HCT116 (cell line): Measurements from ENCODE around the gene INSRR. TPM values are rescaled to one million over a fixed set of nuclear protein-coding genes. Genes with fewer than 3 reads are reported as not detected.

ENCODE experiments used
- ATAC-seq: fragments of 200-7000 bp; cut with Tn5 transposase; 2 replicates; pipeline ENCODE4 v1.9.1; 2020; ENCODE audit warnings: mild to moderate bottlenecking, moderate library complexity
- BruUV-seq: library from RNA; stranded (reverse); fragments of 400-500 nt; replicated peaks from 2 replicates; lab custom pipeline; 2021; lab: Mats Ljungman, UMichigan
- CTCF ChIA-PET: fragments of 300-600 bp; sonication (Branson Sonifier 250); formaldehyde crosslinking; loops from one replicate; lab custom pipeline; 2021; ENCODE audit warnings: antibody characterized with exemption; lab: Charles Lee
- POLR2A ChIA-PET: fragments of 300-600, 350-600 bp; sonication (Branson Sonifier 250); formaldehyde crosslinking; loops from one replicate; lab custom pipeline; 2021; ENCODE audit warnings: antibody characterized with exemption; lab: Charles Lee
- RAD21 ChIA-PET, 2 experiments: fragments of 300-600 bp; sonication (Branson Sonifier 250); formaldehyde crosslinking; loops; one replicate each; lab custom pipeline; 2023; ENCODE audit warnings: low total read pairs in 2 of 2; ENCODE audit not compliant: uncharacterized antibody in 2 of 2, unreplicated experiment in 2 of 2, low non-redundant PET in 1 of 2; lab: Charles Lee
- DNase-seq: peaks from one replicate; pipeline ENCODE4 v3.0.0-alpha.2; 2010; ENCODE audit warnings: low read depth, low spot score
- H2AFZ ChIP-seq: fragments of 200-600 bp; shearing (Covaris generic), sonication (generic); 2 replicates; pipeline ENCODE4 v1.6.1; 2017; ENCODE audit warnings: low read depth, mixed run types, mixed read lengths, antibody characterized with exemption, low read length; ENCODE audit not compliant: poor library complexity, severe bottlenecking
- H3K27ac ChIP-seq: 2 replicates; pipeline ENCODE4 v1.5.1; 2012; ENCODE audit warnings: low read depth, low read length
- H3K27me3 ChIP-seq: fragments of 200-600 bp; sonication (generic); 2 replicates; pipeline ENCODE4 v1.6.1; 2016; ENCODE audit warnings: mixed run types, low read length, mixed read lengths; ENCODE audit not compliant: insufficient read depth
- H3K36me3 ChIP-seq, 2 experiments: fragments of 200-500 bp in 1 of 2; fragments of 200-600 bp in 1 of 2; sonication (Bioruptor generic) in 1 of 2; sonication (generic) in 1 of 2; 2 replicates each; pipeline versions ENCODE4 v1.5.1 to v1.6.1; 2014 to 2016; ENCODE audit warnings: low read length in 2 of 2, inconsistent platforms in 1 of 2, mixed read lengths in 1 of 2, mixed run types in 1 of 2; ENCODE audit not compliant: insufficient read depth in 2 of 2, control insufficient read depth in 1 of 2
- H3K4me1 ChIP-seq, 2 experiments: fragments of 200-600 bp in 1 of 2; sonication (generic) in 1 of 2; 2 replicates each; pipeline versions ENCODE4 v1.5.1 to v1.6.1; 2012 to 2017; ENCODE audit warnings: low read length in 2 of 2, inconsistent platforms in 1 of 2, mild to moderate bottlenecking in 1 of 2, mixed read lengths in 1 of 2, mixed run types in 1 of 2, moderate library complexity in 1 of 2; ENCODE audit not compliant: insufficient read depth in 2 of 2, control insufficient read depth in 1 of 2
- H3K4me2 ChIP-seq: fragments of 200-600 bp; sonication (generic); 2 replicates; pipeline ENCODE4 v1.6.1; 2017; ENCODE audit warnings: mixed run types, low read length, mixed read lengths
- H3K4me3 ChIP-seq, 2 experiments: fragments of 200-600 bp in 1 of 2; sonication (generic) in 1 of 2; replicated peaks in 1 of 2; 2 replicates each; pipeline ENCODE4 v1.5.1; 2011 to 2016; ENCODE audit warnings: low read length in 2 of 2, control low read depth in 1 of 2, low read depth in 1 of 2, mild to moderate bottlenecking in 1 of 2, mixed read lengths in 1 of 2, mixed run types in 1 of 2
- H3K79me2 ChIP-seq: fragments of 200-600 bp; sonication (generic); 2 replicates; pipeline ENCODE4 v1.6.1; 2017; ENCODE audit warnings: mild to moderate bottlenecking, mixed run types, low read length, moderate library complexity, mixed read lengths; ENCODE audit not compliant: insufficient read depth
- H3K9ac ChIP-seq: fragments of 200-600 bp; sonication (generic); 2 replicates; pipeline ENCODE4 v1.6.1; 2016; ENCODE audit warnings: low read length, mixed read lengths
- H3K9me2 ChIP-seq: fragments of 200-600 bp; sonication (generic), shearing (Covaris generic); 2 replicates; pipeline ENCODE4 v1.6.1; 2017; ENCODE audit warnings: mixed run types, mild to moderate bottlenecking, moderate library complexity; ENCODE audit not compliant: insufficient read depth
- H3K9me3 ChIP-seq, 2 experiments: fragments of 200-500 bp in 1 of 2; fragments of 200-600 bp in 1 of 2; sonication (Bioruptor generic) in 1 of 2; sonication (generic) in 1 of 2; 2 replicates each; pipeline ENCODE4 v1.6.1; 2014 to 2017; ENCODE audit warnings: low read length in 2 of 2, mixed read lengths in 2 of 2, inconsistent platforms in 1 of 2, low read depth in 1 of 2, mild to moderate bottlenecking in 1 of 2, mixed run types in 1 of 2, moderate library complexity in 1 of 2; ENCODE audit not compliant: control insufficient read depth in 1 of 2, insufficient read depth in 1 of 2
- H4K20me1 ChIP-seq: fragments of 200-600 bp; sonication (generic), shearing (Covaris generic); 2 replicates; pipeline ENCODE4 v1.6.1; 2017; ENCODE audit warnings: mixed run types, mild to moderate bottlenecking, moderate library complexity; ENCODE audit not compliant: insufficient read depth
- CBX3 ChIP-seq: IDR thresholded peaks from 2 replicates; pipeline ENCODE4 v1.6.1; 2012; ENCODE audit warnings: low read depth
- CEBPB ChIP-seq: IDR thresholded peaks from 2 replicates; pipeline ENCODE4 v1.6.1; 2012; ENCODE audit warnings: low read depth
- ELF1 ChIP-seq: IDR thresholded peaks from 2 replicates; pipeline ENCODE4 v1.6.1; 2012; ENCODE audit warnings: low read depth, borderline replicate concordance
- EZH2 ChIP-seq: fragments of 200-600 bp; sonication (generic); IDR thresholded peaks from 2 replicates; pipeline ENCODE4 v1.6.1; 2017; ENCODE audit warnings: antibody characterized with exemption, mixed run types
- EZH2phosphoT487 ChIP-seq: fragments of 200-600 bp; IDR thresholded peaks from 2 replicates; pipeline ENCODE4 v1.6.1; 2018; ENCODE audit warnings: antibody characterized with exemption, borderline replicate concordance
- FOSL1 ChIP-seq: IDR thresholded peaks from 2 replicates; pipeline ENCODE4 v1.6.1; 2012; ENCODE audit warnings: low read depth
- SIN3A ChIP-seq: IDR thresholded peaks from 2 replicates; pipeline ENCODE4 v1.6.1; 2012; ENCODE audit warnings: low read depth
- intact Hi-C: fragments of 100-400 bp; cut with micrococcal nuclease; formaldehyde crosslinking; loops from 2 replicates; pipeline ENCODE4 v1.10.0; 2022
- total RNA-seq: library from RNA; stranded (reverse); gene quantifications from one replicate; pipeline ENCODE4 v1.2.1, GENCODE V29; 2021; ENCODE audit not compliant: unreplicated experiment
- TF ChIP-seq, protein P1 (sequence below), 3 experiments: fragments of 200-600 bp in 1 of 3; sonication (generic) in 1 of 3; IDR thresholded peaks in 2 of 3; conservative IDR thresholded peaks in 1 of 3; 2 replicates each; pipeline ENCODE4 v1.5.1; 2012 to 2017; ENCODE audit warnings: low read depth in 2 of 3, low read length in 2 of 3, antibody characterized with exemption in 1 of 3, borderline replicate concordance in 1 of 3, control low read depth in 1 of 3, mild to moderate bottlenecking in 1 of 3, mixed read lengths in 1 of 3, mixed run types in 1 of 3, moderate library complexity in 1 of 3; ENCODE audit not compliant: insufficient read depth in 1 of 3
- TF ChIP-seq, protein P2 (sequence below): IDR thresholded peaks from 2 replicates; pipeline ENCODE4 v1.6.1; 2012; ENCODE audit warnings: low read depth
- TF ChIP-seq, protein P3 (sequence below): IDR thresholded peaks from 2 replicates; pipeline ENCODE4 v1.6.1; 2011; ENCODE audit warnings: mild to moderate bottlenecking, low read length, moderate library complexity; ENCODE audit not compliant: insufficient replicate concordance; ENCODE audit errors: extremely low read depth

The INSRR gene
- total RNA-seq, 1 experiment from 2014 or later: not detected

DNA sequence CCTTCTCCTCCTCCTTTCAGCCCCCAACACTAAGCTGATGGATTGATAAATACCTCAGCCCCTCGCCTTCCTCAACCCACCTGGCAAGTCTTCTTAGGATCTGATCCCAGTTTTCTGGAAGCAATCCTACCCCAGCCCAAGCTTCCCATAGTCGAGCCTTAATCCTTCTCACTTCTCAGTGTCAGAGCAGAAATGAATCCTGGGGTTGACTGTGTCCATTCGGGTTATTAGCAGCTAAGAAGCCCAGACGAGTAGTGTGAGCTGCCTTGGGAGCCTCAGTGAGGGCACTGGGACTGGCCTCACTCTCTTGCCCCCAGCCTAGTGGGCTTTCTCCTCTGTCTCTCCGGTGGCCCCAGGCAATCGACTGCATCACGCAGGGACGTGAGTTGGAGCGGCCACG is 22.2 kb upstream of the INSRR start:
- H3K4me1 ChIP-seq: peaks cover 0 to 7% of the 10 kb centered on the region in 2 experiments; a peak in 1 of 4 replicates
- H3K27ac ChIP-seq: no peak overlapping the region
- no peak overlapping the region for H2AFZ ChIP-seq
- H3K4me3 ChIP-seq: no peak overlapping the region
- H3K27me3 ChIP-seq: 0 out of 2 replicates have a peak, but pooled peaks cover 3% of the 10 kb centered on the region
- no peaks in the 10 kb centered on the region for H4K20me1 ChIP-seq
- ChIA-PET POLR2A (no interaction called here), CTCF (interaction anchor here (1.2 kb wide), 1 partner anchor 47 kb away, joined by 3 read pairs; no protein-coding TSS in a partner anchor), RAD21 (no interaction called here)
- no peak for DNase-seq
- no peaks in the 10 kb centered on the region for H3K9me3 ChIP-seq
- H3K9ac ChIP-seq: no peak overlapping the region
- no peak for ATAC-seq
- H3K9me2 ChIP-seq: no peaks in the 10 kb centered on the region
- no TSS peak for BruUV-seq
- H3K79me2 ChIP-seq: no peaks in the 10 kb centered on the region
- no peak overlapping the region for H3K4me2 ChIP-seq
- TF ChIP-seq FOSL1: no peak
- TF ChIP-seq SIN3A: no peak
- TF ChIP-seq, protein P1, sequence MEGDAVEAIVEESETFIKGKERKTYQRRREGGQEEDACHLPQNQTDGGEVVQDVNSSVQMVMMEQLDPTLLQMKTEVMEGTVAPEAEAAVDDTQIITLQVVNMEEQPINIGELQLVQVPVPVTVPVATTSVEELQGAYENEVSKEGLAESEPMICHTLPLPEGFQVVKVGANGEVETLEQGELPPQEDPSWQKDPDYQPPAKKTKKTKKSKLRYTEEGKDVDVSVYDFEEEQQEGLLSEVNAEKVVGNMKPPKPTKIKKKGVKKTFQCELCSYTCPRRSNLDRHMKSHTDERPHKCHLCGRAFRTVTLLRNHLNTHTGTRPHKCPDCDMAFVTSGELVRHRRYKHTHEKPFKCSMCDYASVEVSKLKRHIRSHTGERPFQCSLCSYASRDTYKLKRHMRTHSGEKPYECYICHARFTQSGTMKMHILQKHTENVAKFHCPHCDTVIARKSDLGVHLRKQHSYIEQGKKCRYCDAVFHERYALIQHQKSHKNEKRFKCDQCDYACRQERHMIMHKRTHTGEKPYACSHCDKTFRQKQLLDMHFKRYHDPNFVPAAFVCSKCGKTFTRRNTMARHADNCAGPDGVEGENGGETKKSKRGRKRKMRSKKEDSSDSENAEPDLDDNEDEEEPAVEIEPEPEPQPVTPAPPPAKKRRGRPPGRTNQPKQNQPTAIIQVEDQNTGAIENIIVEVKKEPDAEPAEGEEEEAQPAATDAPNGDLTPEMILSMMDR (IDR thresholded peaks at IDR 0.05 in 2 of 3, conservative IDR thresholded peaks at IDR 0.05 in 1 of 3; ENCODE audit: borderline replicate concordance in 1 of 3, insufficient read depth in 1 of 3, low read depth in 2 of 3, low read length in 2 of 3): no peak
- TF ChIP-seq CEBPB: no peak
- TF ChIP-seq, protein P2, sequence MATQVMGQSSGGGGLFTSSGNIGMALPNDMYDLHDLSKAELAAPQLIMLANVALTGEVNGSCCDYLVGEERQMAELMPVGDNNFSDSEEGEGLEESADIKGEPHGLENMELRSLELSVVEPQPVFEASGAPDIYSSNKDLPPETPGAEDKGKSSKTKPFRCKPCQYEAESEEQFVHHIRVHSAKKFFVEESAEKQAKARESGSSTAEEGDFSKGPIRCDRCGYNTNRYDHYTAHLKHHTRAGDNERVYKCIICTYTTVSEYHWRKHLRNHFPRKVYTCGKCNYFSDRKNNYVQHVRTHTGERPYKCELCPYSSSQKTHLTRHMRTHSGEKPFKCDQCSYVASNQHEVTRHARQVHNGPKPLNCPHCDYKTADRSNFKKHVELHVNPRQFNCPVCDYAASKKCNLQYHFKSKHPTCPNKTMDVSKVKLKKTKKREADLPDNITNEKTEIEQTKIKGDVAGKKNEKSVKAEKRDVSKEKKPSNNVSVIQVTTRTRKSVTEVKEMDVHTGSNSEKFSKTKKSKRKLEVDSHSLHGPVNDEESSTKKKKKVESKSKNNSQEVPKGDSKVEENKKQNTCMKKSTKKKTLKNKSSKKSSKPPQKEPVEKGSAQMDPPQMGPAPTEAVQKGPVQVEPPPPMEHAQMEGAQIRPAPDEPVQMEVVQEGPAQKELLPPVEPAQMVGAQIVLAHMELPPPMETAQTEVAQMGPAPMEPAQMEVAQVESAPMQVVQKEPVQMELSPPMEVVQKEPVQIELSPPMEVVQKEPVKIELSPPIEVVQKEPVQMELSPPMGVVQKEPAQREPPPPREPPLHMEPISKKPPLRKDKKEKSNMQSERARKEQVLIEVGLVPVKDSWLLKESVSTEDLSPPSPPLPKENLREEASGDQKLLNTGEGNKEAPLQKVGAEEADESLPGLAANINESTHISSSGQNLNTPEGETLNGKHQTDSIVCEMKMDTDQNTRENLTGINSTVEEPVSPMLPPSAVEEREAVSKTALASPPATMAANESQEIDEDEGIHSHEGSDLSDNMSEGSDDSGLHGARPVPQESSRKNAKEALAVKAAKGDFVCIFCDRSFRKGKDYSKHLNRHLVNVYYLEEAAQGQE: no peak
- TF ChIP-seq CBX3: no peak
- TF ChIP-seq, protein P3, sequence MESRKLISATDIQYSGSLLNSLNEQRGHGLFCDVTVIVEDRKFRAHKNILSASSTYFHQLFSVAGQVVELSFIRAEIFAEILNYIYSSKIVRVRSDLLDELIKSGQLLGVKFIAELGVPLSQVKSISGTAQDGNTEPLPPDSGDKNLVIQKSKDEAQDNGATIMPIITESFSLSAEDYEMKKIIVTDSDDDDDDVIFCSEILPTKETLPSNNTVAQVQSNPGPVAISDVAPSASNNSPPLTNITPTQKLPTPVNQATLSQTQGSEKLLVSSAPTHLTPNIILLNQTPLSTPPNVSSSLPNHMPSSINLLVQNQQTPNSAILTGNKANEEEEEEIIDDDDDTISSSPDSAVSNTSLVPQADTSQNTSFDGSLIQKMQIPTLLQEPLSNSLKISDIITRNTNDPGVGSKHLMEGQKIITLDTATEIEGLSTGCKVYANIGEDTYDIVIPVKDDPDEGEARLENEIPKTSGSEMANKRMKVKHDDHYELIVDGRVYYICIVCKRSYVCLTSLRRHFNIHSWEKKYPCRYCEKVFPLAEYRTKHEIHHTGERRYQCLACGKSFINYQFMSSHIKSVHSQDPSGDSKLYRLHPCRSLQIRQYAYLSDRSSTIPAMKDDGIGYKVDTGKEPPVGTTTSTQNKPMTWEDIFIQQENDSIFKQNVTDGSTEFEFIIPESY: no peak
- no peak for TF ChIP-seq ELF1
- TF ChIP-seq EZH2: no peak
- TF ChIP-seq EZH2phosphoT487: no peak
- intact Hi-C loops: no loop called here
- H3K36me3 ChIP-seq: no peaks in the 10 kb centered on the region
